ENCODE data around the gene NEK4. TPM values are rescaled to one million over a fixed set of nuclear protein-coding genes. Genes with fewer than 3 reads are reported as not detected.
A peak's percentile ranks its signal among the peaks of the same experiment; 100 is the strongest.

Gene NEK4
- total and polyA plus RNA-seq, 10 of the 15 experiments (the other 5 are each of a cell fraction or from before 2014, with no cell fraction given): 7.0 to 29.1 (median 16.4) TPM

- Histone ChIP-seq H3K9me3 (replicated peaks; ENCODE audit: control insufficient read depth, insufficient read depth, low read length) (no peaks in the 10 kb centered on the region), H3K79me2 (ENCODE audit: control insufficient read depth, insufficient read depth, low read length) (no peaks in the 10 kb centered on the region), H3K36me3 (ENCODE audit: control insufficient read depth in 2 of 2, insufficient read depth in 2 of 2, low read length in 1 of 2) (no peaks in the 10 kb centered on the region), H4K20me1 (ENCODE audit: control insufficient read depth, insufficient read depth) (no peaks in the 10 kb centered on the region), H3K4me1 (ENCODE audit: control insufficient read depth, insufficient read depth, low read length) (peaks cover 11% of the 10 kb centered on the region), H3K27ac (ENCODE audit: control insufficient read depth, insufficient read depth) (peak overlapping the region; percentile 67), H3K27me3 (replicated peaks in 1 of 2; ENCODE audit: control insufficient read depth in 2 of 2, insufficient read depth in 2 of 2, low read length in 1 of 2) (no peaks in the 10 kb centered on the region; a peak in 1 of 4 replicates), H3K9ac (ENCODE audit: control insufficient read depth, insufficient read depth, low read length) (no peak overlapping the region), H2AFZ (ENCODE audit: control insufficient read depth, low read depth, low read length) (peak overlapping the region; percentile 92), H3K4me3 (no peak overlapping the region), H3K4me2 (ENCODE audit: control insufficient read depth, insufficient read depth) (peak overlapping the region; percentile 15)
- peak; percentile 80 for FAIRE-seq
- POLR2A ChIA-PET: interaction anchor here (0.6 to 1.3 kb wide), 4 partner anchors 8 to 243 kb away, joined by 3 to 15 read pairs (median 3); partner anchors contain the start of genes NEK4 and UQCC5
- no TSS peak for BruUV-seq (replicated peaks)
- peak; percentile 41 for DNase-seq (ENCODE audit: low read depth, low spot score)
- 39% methylated on average over 11 of the region's 11 CpGs for WGBS (ENCODE audit: insufficient coverage, insufficient replicate concordance, low lambda C conversion rate, missing lambda C conversion rate)
- SMC1A ChIA-PET (ENCODE audit: uncharacterized antibody, unreplicated experiment): interaction anchor here (0.6 to 1.4 kb wide), 4 partner anchors 9 to 353 kb away, joined by 3 read pairs; partner anchors contain the start of gene NEK4
- RAD21 ChIA-PET (ENCODE audit: unreplicated experiment): interaction anchor here (0.8 to 1.5 kb wide), 6 partner anchors 9 to 204 kb away, joined by 3 to 5 read pairs (median 4); partner anchors contain the start of gene NEK4
- in situ Hi-C loops (cut with MboI): no loop called here
- intact Hi-C loops (cut with micrococcal nuclease; ENCODE audit: unreplicated experiment): no loop called here
- CTCF ChIA-PET: interaction anchor here (0.9 to 2.0 kb wide), 6 partner anchors 10 to 42 kb away, joined by 3 to 7 read pairs (median 4); no protein-coding TSS in a partner anchor
- peak; percentile 95 for ATAC-seq
- TF ChIP-seq CEBPB (IDR thresholded peaks at IDR 0.05; ENCODE audit: borderline replicate concordance in 1 of 2, low read depth in 2 of 2, low read length in 2 of 2) (no peak), ZNF217 (IDR thresholded peaks at IDR 0.05) (no peak), BMI1 (IDR thresholded peaks at IDR 0.05; ENCODE audit: borderline replicate concordance) (no peak), MXI1 (IDR thresholded peaks at IDR 0.05; ENCODE audit: low read depth, low read length) (no peak), ZNF622 (IDR thresholded peaks at IDR 0.05) (no peak), CBX3 (IDR thresholded peaks at IDR 0.05; ENCODE audit: borderline replicate concordance, low read depth) (no peak), RB1 (IDR thresholded peaks at IDR 0.05; ENCODE audit: borderline replicate concordance) (no peak), NRF1 (conservative IDR thresholded peaks at IDR 0.05; ENCODE audit: low read depth, low read length) (no peak), BHLHE40 (IDR thresholded peaks at IDR 0.05; ENCODE audit: borderline replicate concordance in 1 of 2, low read depth in 2 of 2, low read length in 1 of 2) (peak; percentile 79 to 94), E2F4 (IDR thresholded peaks at IDR 0.05; ENCODE audit: low read depth, low read length) (no peak), WRNIP1 (IDR thresholded peaks at IDR 0.05; ENCODE audit: borderline replicate concordance, low read depth, low read length) (no peak), BRCA1 (IDR thresholded peaks at IDR 0.05; ENCODE audit: low read depth, low read length) (no peak), ZNF384 (IDR thresholded peaks at IDR 0.05; ENCODE audit: borderline replicate concordance, low read depth, low read length) (no peak), SREBF2 (IDR thresholded peaks at IDR 0.05; ENCODE audit: low read length) (no peak), NR2C1 (IDR thresholded peaks at IDR 0.05) (no peak), NFIC (IDR thresholded peaks at IDR 0.05; ENCODE audit: low read depth, low read length) (no peak), IRF3 (IDR thresholded peaks at IDR 0.05) (no peak), JUND (IDR thresholded peaks at IDR 0.05; ENCODE audit: low read depth, low read length) (no peak), SMAD5 (IDR thresholded peaks at IDR 0.05; ENCODE audit: low read depth) (no peak), EED (IDR thresholded peaks at IDR 0.05; ENCODE audit: low read depth) (peak; percentile 41; the same call in 1 of the 2 replicates), POLR2A (IDR thresholded peaks at IDR 0.05; ENCODE audit: low read depth, low read length) (peak; percentile 46)
- TF ChIP-seq, protein P1, sequence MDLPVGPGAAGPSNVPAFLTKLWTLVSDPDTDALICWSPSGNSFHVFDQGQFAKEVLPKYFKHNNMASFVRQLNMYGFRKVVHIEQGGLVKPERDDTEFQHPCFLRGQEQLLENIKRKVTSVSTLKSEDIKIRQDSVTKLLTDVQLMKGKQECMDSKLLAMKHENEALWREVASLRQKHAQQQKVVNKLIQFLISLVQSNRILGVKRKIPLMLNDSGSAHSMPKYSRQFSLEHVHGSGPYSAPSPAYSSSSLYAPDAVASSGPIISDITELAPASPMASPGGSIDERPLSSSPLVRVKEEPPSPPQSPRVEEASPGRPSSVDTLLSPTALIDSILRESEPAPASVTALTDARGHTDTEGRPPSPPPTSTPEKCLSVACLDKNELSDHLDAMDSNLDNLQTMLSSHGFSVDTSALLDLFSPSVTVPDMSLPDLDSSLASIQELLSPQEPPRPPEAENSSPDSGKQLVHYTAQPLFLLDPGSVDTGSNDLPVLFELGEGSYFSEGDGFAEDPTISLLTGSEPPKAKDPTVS (IDR thresholded peaks at IDR 0.05; ENCODE audit: low read depth, low read length): no peak
Measured at GRCh38 chr3:52779011-52779836, 8.5 kb upstream of the NEK4 start.

Data from GM12878 (cell line).